MM.1S (cell line): Measurements from ENCODE around the gene PRH1.

Experiments
- DNase-seq: peaks from one replicate; pipeline ENCODE4 v3.0.0-alpha.2; 2015
- H2AFZ ChIP-seq: fragments of 300-600 bp; sonication (generic); 2 replicates; pipeline ENCODE4 v1.6.0; 2016; ENCODE audit warnings: antibody characterized with exemption, low read length
- H3F3A ChIP-seq: fragments of 300-600 bp; sonication (generic); 2 replicates; pipeline ENCODE4 v1.6.1; 2016; ENCODE audit warnings: mild to moderate bottlenecking, antibody characterized with exemption, low read length, moderate library complexity, mixed read lengths; ENCODE audit not compliant: insufficient read depth
- H3K27ac ChIP-seq: fragments of 300-600 bp; sonication (generic); 2 replicates; pipeline ENCODE4 v1.5.1; 2016; ENCODE audit warnings: mild to moderate bottlenecking, low read length
- H3K27me3 ChIP-seq: fragments of 300-600 bp; sonication (generic); replicated peaks from 2 replicates; pipeline ENCODE4 v1.6.0; 2016; ENCODE audit warnings: low read length; ENCODE audit not compliant: insufficient read depth
- H3K36me3 ChIP-seq: fragments of 300-600 bp; sonication (generic); replicated peaks from 2 replicates; pipeline ENCODE4 v1.6.1; 2016; ENCODE audit warnings: mild to moderate bottlenecking, low read length, mixed read lengths; ENCODE audit not compliant: insufficient read depth
- H3K4me1 ChIP-seq: fragments of 300-600 bp; sonication (generic); 2 replicates; pipeline ENCODE4 v1.6.1; 2016; ENCODE audit warnings: low read length, mixed read lengths
- H3K4me2 ChIP-seq: fragments of 300-600 bp; sonication (generic); 2 replicates; pipeline ENCODE4 v1.6.0; 2016; ENCODE audit warnings: low read depth, low read length
- H3K4me3 ChIP-seq: fragments of 300-600 bp; sonication (generic); 2 replicates; pipeline ENCODE4 v1.5.1; 2016; ENCODE audit warnings: low read length, mixed read lengths
- H3K79me2 ChIP-seq: fragments of 300-600 bp; sonication (generic); 2 replicates; pipeline ENCODE4 v1.6.1; 2016; ENCODE audit warnings: mixed run types, low read length, mixed read lengths
- H3K9ac ChIP-seq: fragments of 300-600 bp; sonication (generic); 2 replicates; pipeline ENCODE4 v1.6.1; 2016; ENCODE audit warnings: low read length, mixed read lengths
- H3K9me2 ChIP-seq: fragments of 300-600 bp; sonication (generic); replicated peaks from 2 replicates; pipeline ENCODE4 v1.6.1; 2016; ENCODE audit warnings: mild to moderate bottlenecking, low read length, mixed read lengths; ENCODE audit not compliant: insufficient read depth
- H3K9me3 ChIP-seq: fragments of 300-600 bp; sonication (generic); replicated peaks from 2 replicates; pipeline ENCODE4 v1.6.1; 2016; ENCODE audit warnings: mild to moderate bottlenecking, low read length, mixed read lengths; ENCODE audit not compliant: insufficient read depth
- H4K20me1 ChIP-seq: fragments of 300-600 bp; sonication (generic); 2 replicates; pipeline ENCODE4 v1.6.1; 2016; ENCODE audit warnings: mild to moderate bottlenecking, low read length, moderate library complexity, mixed read lengths; ENCODE audit not compliant: insufficient read depth
- CTCF ChIP-seq: fragments of 300-600 bp; sonication (generic); IDR thresholded peaks from 2 replicates; pipeline ENCODE4 v1.5.1; 2016; ENCODE audit warnings: antibody characterized with exemption, low read length, mixed read lengths
- EZH2 ChIP-seq: fragments of 300-600 bp; sonication (generic); optimal IDR thresholded peaks from 2 replicates; pipeline ENCODE3; 2017; ENCODE audit warnings: low read depth, mild to moderate bottlenecking, antibody characterized with exemption, low read length, mixed read lengths
- EZH2phosphoT487 ChIP-seq: fragments of 300-600 bp; sonication (generic); IDR thresholded peaks from 2 replicates; pipeline ENCODE4 v1.6.1; 2018; ENCODE audit warnings: antibody characterized with exemption, low read length

PRH1 gene

GRCh38 chr12:10889226-10889625, 5.2 kb upstream of the PRH1 start:
- no peak overlapping the region for H3K9ac ChIP-seq
- no peaks in the 10 kb centered on the region for H3K27me3 ChIP-seq
- no peak overlapping the region for H3K4me3 ChIP-seq
- H3K27ac ChIP-seq, result no peak overlapping the region
- H3K4me2 ChIP-seq, result no peak overlapping the region
- no peak overlapping the region for H2AFZ ChIP-seq
- H3K9me2 ChIP-seq, result no peaks in the 10 kb centered on the region
- H4K20me1 ChIP-seq, result no peaks in the 10 kb centered on the region
- DNase-seq, result no peak
- no peak for TF ChIP-seq EZH2
- no peak for TF ChIP-seq EZH2phosphoT487
- no peak for TF ChIP-seq CTCF
- H3K9me3 ChIP-seq, result no peaks in the 10 kb centered on the region
- no peaks in the 10 kb centered on the region for H3F3A ChIP-seq
- H3K79me2 ChIP-seq, result no peaks in the 10 kb centered on the region
- no peaks in the 10 kb centered on the region for H3K36me3 ChIP-seq
- no peaks in the 10 kb centered on the region for H3K4me1 ChIP-seq

GRCh38 chr12:10873378-10873777, 10.7 kb downstream of the PRH1 start:
- Histone ChIP-seq H3K27ac (no peak overlapping the region), H3K27me3 (no peaks in the 10 kb centered on the region), H3K4me2 (no peak overlapping the region), H3K4me1 (no peaks in the 10 kb centered on the region), H3K79me2 (no peaks in the 10 kb centered on the region), H3F3A (no peaks in the 10 kb centered on the region), H3K9ac (no peak overlapping the region), H2AFZ (no peak overlapping the region), H3K36me3 (no peaks in the 10 kb centered on the region), H3K9me2 (no peaks in the 10 kb centered on the region), H4K20me1 (no peaks in the 10 kb centered on the region), H3K4me3 (no peak overlapping the region), H3K9me3 (no peaks in the 10 kb centered on the region)
- no peak for DNase-seq
- TF ChIP-seq EZH2phosphoT487, result no peak
- TF ChIP-seq EZH2, result no peak
- TF ChIP-seq CTCF, result no peak

GRCh38 chr12:10867381-10867780, 16.7 kb downstream of the PRH1 start:
- DNase-seq, result no peak
- H4K20me1 ChIP-seq, result no peaks in the 10 kb centered on the region
- no peak overlapping the region for H3K4me3 ChIP-seq
- no peaks in the 10 kb centered on the region for H3F3A ChIP-seq
- H3K9me3 ChIP-seq, result no peaks in the 10 kb centered on the region
- no peaks in the 10 kb centered on the region for H3K27me3 ChIP-seq
- H3K79me2 ChIP-seq, result no peaks in the 10 kb centered on the region
- no peaks in the 10 kb centered on the region for H3K36me3 ChIP-seq
- no peak overlapping the region for H2AFZ ChIP-seq
- no peak for TF ChIP-seq EZH2phosphoT487
- no peak for TF ChIP-seq CTCF
- TF ChIP-seq EZH2, result no peak
- no peaks in the 10 kb centered on the region for H3K9me2 ChIP-seq
- H3K4me2 ChIP-seq, result no peak overlapping the region
- no peak overlapping the region for H3K27ac ChIP-seq
- H3K4me1 ChIP-seq, result no peaks in the 10 kb centered on the region
- no peak overlapping the region for H3K9ac ChIP-seq
